Neural cell (in vitro differentiated cells): ENCODE results near the gene SYCN. TPM values are rescaled to one million over a fixed set of nuclear protein-coding genes. Genes with fewer than 3 reads are reported as not detected.

Experiments used
- H2AFZ ChIP-seq: fragments of 200-600, 300-800 bp; sonication (generic), shearing (Covaris generic); 2 replicates; pipeline ENCODE4 v1.6.0; 2014; ENCODE audit warnings: low read depth, mild to moderate bottlenecking, antibody characterized with exemption, low read length, moderate library complexity
- H3F3A ChIP-seq: fragments of 200-600 bp; shearing (Covaris generic); 2 replicates; pipeline ENCODE4 v1.6.1; 2016; ENCODE audit warnings: mild to moderate bottlenecking, moderate library complexity, mixed read lengths, antibody characterized with exemption, low read length; ENCODE audit not compliant: insufficient read depth, poor library complexity, severe bottlenecking
- H3K27ac ChIP-seq: fragments of 200-600, 300-800 bp; sonication (generic), shearing (Covaris generic); 2 replicates; pipeline ENCODE4 v1.5.1; 2014; ENCODE audit warnings: mild to moderate bottlenecking, low read length, moderate library complexity
- H3K27me3 ChIP-seq: fragments of 300-800, 200-600 bp; sonication (generic), shearing (Covaris generic); 2 replicates; pipeline ENCODE4 v1.6.0; 2014; ENCODE audit warnings: mild to moderate bottlenecking, low read depth, low read length, moderate library complexity; ENCODE audit not compliant: insufficient read depth
- H3K36me3 ChIP-seq: fragments of 300-800, 200-600 bp; sonication (generic), shearing (Covaris generic); 2 replicates; pipeline ENCODE4 v1.5.1; 2014; ENCODE audit warnings: mild to moderate bottlenecking, antibody characterized with exemption, low read length, moderate library complexity; ENCODE audit not compliant: insufficient read depth
- H3K4me2 ChIP-seq: fragments of 300-800, 200-600 bp; sonication (generic), shearing (Covaris generic); 2 replicates; pipeline ENCODE4 v1.6.0; 2014; ENCODE audit warnings: mild to moderate bottlenecking, low read length
- H3K4me3 ChIP-seq: fragments of 300-800, 200-600 bp; sonication (generic), shearing (Covaris generic); 2 replicates; pipeline ENCODE4 v1.5.1; 2014; ENCODE audit warnings: mild to moderate bottlenecking, low read length, moderate library complexity
- H3K79me2 ChIP-seq: fragments of 200-600 bp; shearing (Covaris generic); replicated peaks from 2 replicates; pipeline ENCODE4 v1.6.0; 2014; ENCODE audit warnings: mild to moderate bottlenecking, low read length, moderate library complexity; ENCODE audit not compliant: insufficient read depth
- H3K9ac ChIP-seq: fragments of 300-800, 200-600 bp; sonication (generic), shearing (Covaris generic); 2 replicates; pipeline ENCODE4 v1.6.1; 2016; ENCODE audit warnings: mild to moderate bottlenecking, low read length, mixed read lengths
- H3K9me2 ChIP-seq: fragments of 200-600 bp; shearing (Covaris generic); 2 replicates; pipeline ENCODE4 v1.6.1; 2016; ENCODE audit warnings: mild to moderate bottlenecking, low read length, mixed read lengths; ENCODE audit not compliant: insufficient read depth
- H3K9me3 ChIP-seq: fragments of 200-600, 300-800 bp; sonication (generic), shearing (Covaris generic); 2 replicates; pipeline ENCODE4 v1.6.1; 2016; ENCODE audit warnings: mild to moderate bottlenecking, mixed run types, low read length, moderate library complexity, mixed read lengths
- H4K20me1 ChIP-seq: fragments of 200-600 bp; shearing (Covaris generic); 2 replicates; pipeline ENCODE4 v1.6.1; 2016; ENCODE audit warnings: mild to moderate bottlenecking, mixed run types; ENCODE audit not compliant: insufficient read depth
- CTCF ChIP-seq: fragments of 450-650 bp; IDR thresholded peaks from 2 replicates; pipeline ENCODE4 v1.5.1; 2014; ENCODE audit warnings: antibody characterized with exemption, mild to moderate bottlenecking, moderate library complexity; ENCODE audit not compliant: poor library complexity, severe bottlenecking
- EP300 ChIP-seq: fragments of 450-650 bp; conservative IDR thresholded peaks from 2 replicates; pipeline ENCODE4 v1.6.1; 2014; ENCODE audit warnings: antibody characterized with exemption, mild to moderate bottlenecking, moderate library complexity; ENCODE audit not compliant: poor library complexity, severe bottlenecking
- EZH2 ChIP-seq: fragments of 200-600, 300-800 bp; shearing (Covaris generic), sonication (generic); IDR thresholded peaks from 2 replicates; pipeline ENCODE4 v1.6.1; 2014; ENCODE audit warnings: antibody characterized with exemption, low read length, borderline replicate concordance, mild to moderate bottlenecking; ENCODE audit not compliant: insufficient read depth, poor library complexity, severe bottlenecking
- MXI1 ChIP-seq: fragments of 450-650 bp; conservative IDR thresholded peaks from 2 replicates; pipeline ENCODE4 v1.6.1; 2014; ENCODE audit warnings: antibody characterized with exemption, mild to moderate bottlenecking; ENCODE audit not compliant: poor library complexity, severe bottlenecking
- POLR2AphosphoS5 ChIP-seq: IDR thresholded peaks from 2 replicates; pipeline ENCODE4 v1.6.1; 2012
- RAD21 ChIP-seq: fragments of 450-650 bp; conservative IDR thresholded peaks from 2 replicates; pipeline ENCODE4 v1.6.1; 2014; ENCODE audit warnings: antibody characterized with exemption, mild to moderate bottlenecking, moderate library complexity
- REST ChIP-seq: IDR thresholded peaks from 2 replicates; pipeline ENCODE4 v1.6.1; 2012; ENCODE audit warnings: borderline replicate concordance
- SMC3 ChIP-seq: fragments of 450-650 bp; conservative IDR thresholded peaks from 2 replicates; pipeline ENCODE4 v1.6.1; 2014; ENCODE audit warnings: antibody characterized with exemption, mild to moderate bottlenecking, moderate library complexity; ENCODE audit not compliant: poor library complexity
- TAF1 ChIP-seq: IDR thresholded peaks from 2 replicates; pipeline ENCODE4 v1.6.1; 2012; ENCODE audit warnings: low read depth
- polyA plus RNA-seq: library from polyadenylated mRNA; depleted of rRNA; stranded (reverse); fragments of >200 nt; gene quantifications from 2 replicates; pipeline ENCODE4 v1.2.3, GENCODE V29; 2014

SYCN gene
- polyA plus RNA-seq, 1 donor from 2014 or later: not detected

GRCh38 chr19:39207293-39207836, 3.3 kb upstream of the SYCN start:
- Histone ChIP-seq H3K9me3 (no peaks in the 10 kb centered on the region), H3K36me3 (no peaks in the 10 kb centered on the region), H3K9me2 (no peaks in the 10 kb centered on the region), H3K9ac (no peak overlapping the region), H3F3A (no peaks in the 10 kb centered on the region), H3K79me2 (no peaks in the 10 kb centered on the region), H3K4me3 (no peak overlapping the region), H4K20me1 (no peaks in the 10 kb centered on the region), H3K4me2 (no peak overlapping the region), H3K27me3 (peaks cover 17% of the 10 kb centered on the region), H2AFZ (no peak overlapping the region), H3K27ac (no peak overlapping the region)
- TF ChIP-seq CTCF (no peak), SMC3 (no peak), MXI1 (no peak), TAF1 (no peak), EP300 (no peak), RAD21 (no peak)

- TF ChIP-seq EP300 (no peak), RAD21 (no peak), POLR2AphosphoS5 (no peak), CTCF (no peak), SMC3 (no peak), TAF1 (no peak)
- no peak overlapping the region for H3K9ac ChIP-seq
- H2AFZ ChIP-seq: no peak overlapping the region
- no peaks in the 10 kb centered on the region for H3K9me2 ChIP-seq
- H3K27me3 ChIP-seq: peaks cover 17% of the 10 kb centered on the region
- H3K4me2 ChIP-seq: no peak overlapping the region
- H4K20me1 ChIP-seq: no peaks in the 10 kb centered on the region
- H3K36me3 ChIP-seq: no peaks in the 10 kb centered on the region
- H3K4me3 ChIP-seq: no peak overlapping the region
- no peak overlapping the region for H3K27ac ChIP-seq
- no peaks in the 10 kb centered on the region for H3K9me3 ChIP-seq
- no peaks in the 10 kb centered on the region for H3K79me2 ChIP-seq
- H3F3A ChIP-seq: no peaks in the 10 kb centered on the region
These were observed 2.1 kb upstream of the SYCN start for GRCh38 chr19:39206122-39206521.

- H3K4me2 ChIP-seq: no peak overlapping the region
- H4K20me1 ChIP-seq: no peaks in the 10 kb centered on the region
- H2AFZ ChIP-seq: no peak overlapping the region
- H3K9ac ChIP-seq: no peak overlapping the region
- H3K27ac ChIP-seq: no peak overlapping the region
- no peaks in the 10 kb centered on the region for H3K36me3 ChIP-seq
- H3F3A ChIP-seq: no peaks in the 10 kb centered on the region
- TF ChIP-seq REST (no peak), SMC3 (no peak), CTCF (no peak), MXI1 (no peak), EZH2 (no peak), TAF1 (no peak), EP300 (no peak), RAD21 (no peak), POLR2AphosphoS5 (no peak)
- no peaks in the 10 kb centered on the region for H3K79me2 ChIP-seq
- no peak overlapping the region for H3K4me3 ChIP-seq
- H3K27me3 ChIP-seq: peaks cover 17% of the 10 kb centered on the region
- no peaks in the 10 kb centered on the region for H3K9me3 ChIP-seq
- H3K9me2 ChIP-seq: no peaks in the 10 kb centered on the region
These were observed 1.3 kb upstream of the SYCN start for GRCh38 chr19:39205449-39205764.
